Stimulated activated CD4-positive, alpha-beta T cell treated with anti-CD3 and anti-CD28 coated beads, Interleukin-15, amount 100 ng/mL, for 24 hours (primary cell): ENCODE data around the gene HPX.
A peak's percentile ranks its signal among the peaks of the same experiment; 100 is the strongest.

Experiments
- DNase-seq: peaks from one replicate; pipeline ENCODE4 v3.0.0-alpha.2; 2020

The HPX gene

GRCh38 chr11:6440906-6441358, at the start of gene HPX:
Gene HPX (minus strand): TSS chr11:6440987. CDS start chr11:6440963, 24 bp downstream.
- no peak for DNase-seq

- DNase-seq: no peak
Measured at GRCh38 chr11:6489306-6489705, 48.5 kb upstream of the HPX start.

GRCh38 chr11:6488821-6489220, 48.0 kb upstream of the HPX start:
- no peak for DNase-seq

- no peak for DNase-seq
Measured at GRCh38 chr11:6488342-6488741, 47.6 kb upstream of the HPX start.

- DNase-seq: no peak
Measured at GRCh38 chr11:6486938-6487337, 46.2 kb upstream of the HPX start.

- DNase-seq: no peak
Measured at GRCh38 chr11:6486256-6486655, 45.5 kb upstream of the HPX start.

GRCh38 chr11:6485661-6486060, 44.9 kb upstream of the HPX start:
- DNase-seq: no peak

GRCh38 chr11:6483015-6483414, 42.2 kb upstream of the HPX start:
- no peak for DNase-seq

GRCh38 chr11:6482441-6482840, 41.7 kb upstream of the HPX start:
- no peak for DNase-seq

- peak; percentile 21 for DNase-seq
Measured at GRCh38 chr11:6481924-6482275, 41.1 kb upstream of the HPX start.

GRCh38 chr11:6481012-6481923, 40.5 kb upstream of the HPX start, which contains the start of the genes ARFIP2 and TIMM10B:
Gene ARFIP2 (minus strand): TSS chr11:6481331. CDS start chr11:6480421, 910 bp downstream.
Gene TIMM10B (plus strand): TSS chr11:6481501. CDS start chr11:6481517, 16 bp downstream.
- DNase-seq: peak; percentile 99

- no peak for DNase-seq
Measured at GRCh38 chr11:6480299-6480914, 39.6 kb upstream of the HPX start.

- DNase-seq: no peak
Measured at GRCh38 chr11:6476571-6476970, 35.8 kb upstream of the HPX start.

GRCh38 chr11:6475936-6476335, 35.1 kb upstream of the HPX start:
- no peak for DNase-seq

GRCh38 chr11:6474806-6475500, 34.2 kb upstream of the HPX start:
- no peak for DNase-seq

- no peak for DNase-seq
Measured at GRCh38 chr11:6474413-6474792, 33.6 kb upstream of the HPX start.

GRCh38 chr11:6473451-6474412, 32.9 kb upstream of the HPX start, which contains the start of gene TRIM3:
Gene TRIM3 (minus strand): TSS chr11:6473941. CDS start chr11:6465695, 8,246 bp downstream.
- peak; percentile 79 for DNase-seq

GRCh38 chr11:6472934-6473333, 32.1 kb upstream of the HPX start:
- DNase-seq: no peak

- no peak for DNase-seq
Measured at GRCh38 chr11:6469599-6469998, 28.8 kb upstream of the HPX start.

- DNase-seq: peak; percentile 41
Measured at GRCh38 chr11:6468712-6469495, 28.1 kb upstream of the HPX start.

- DNase-seq: no peak
Measured at GRCh38 chr11:6459099-6459450, 18.3 kb upstream of the HPX start.
